ENCODE measurements around the gene KIF26B.

KIF26B gene

DNA sequence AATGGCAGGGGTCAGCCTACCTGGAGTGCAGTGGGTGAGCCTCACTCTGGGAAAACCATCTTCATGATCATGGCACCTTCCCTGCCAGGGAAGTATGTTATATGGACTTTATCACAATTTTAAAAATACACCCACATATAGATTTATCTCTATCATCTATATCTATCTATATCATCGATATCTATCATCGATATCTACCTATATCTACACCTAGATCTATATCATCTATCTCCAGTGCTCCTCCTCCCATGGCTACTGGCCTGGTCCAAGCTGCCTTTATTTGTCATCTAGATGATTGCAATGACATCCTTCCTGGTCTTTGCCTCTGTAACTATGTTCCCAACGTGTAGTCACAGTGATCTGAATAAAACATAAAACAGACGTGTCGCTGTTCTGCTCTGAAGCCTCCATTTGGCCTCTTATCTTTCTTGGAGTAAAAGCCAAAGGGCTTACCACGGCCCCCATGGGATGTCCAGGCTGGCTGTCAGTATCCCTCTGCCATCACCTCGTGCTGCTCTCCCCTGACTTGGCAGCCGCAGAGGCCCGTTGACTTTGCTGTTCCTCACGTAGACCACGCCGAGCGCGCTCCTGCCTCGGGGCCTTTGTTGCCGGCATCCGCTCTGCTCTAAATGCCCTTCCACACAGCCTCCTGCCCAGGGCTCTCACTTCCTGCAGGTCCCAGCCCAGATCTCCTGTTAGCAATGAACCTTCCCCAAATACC is 20.6 kb upstream of the KIF26B start:
- DNase-seq = no peak

GRCh38 chr1:245142171-245142798 is 12.5 kb upstream of the KIF26B start:
- no peak for DNase-seq

GRCh38 chr1:245142976-245143375 is 11.8 kb upstream of the KIF26B start:
- DNase-seq = no peak

DNA sequence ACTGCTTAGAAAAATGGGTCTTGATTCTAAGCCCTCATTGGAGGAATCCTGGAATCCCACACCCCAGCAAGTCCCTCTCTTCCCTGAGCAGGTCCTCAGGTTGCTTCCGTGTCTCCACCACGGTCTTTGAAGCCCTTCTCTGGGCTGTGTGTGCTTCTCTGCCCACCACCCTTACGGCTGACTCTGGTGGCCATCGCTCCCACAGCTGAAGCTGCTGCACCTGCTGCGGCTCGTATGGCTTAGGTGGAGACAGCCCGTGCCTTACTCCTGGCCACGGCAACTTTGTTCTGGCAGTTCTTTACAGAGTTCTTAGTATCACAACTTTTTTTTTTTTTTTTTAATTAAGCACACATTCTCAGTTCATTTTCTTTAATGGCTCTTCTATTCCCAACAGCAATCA is 10.9 kb upstream of the KIF26B start:
- no peak for DNase-seq

DNA sequence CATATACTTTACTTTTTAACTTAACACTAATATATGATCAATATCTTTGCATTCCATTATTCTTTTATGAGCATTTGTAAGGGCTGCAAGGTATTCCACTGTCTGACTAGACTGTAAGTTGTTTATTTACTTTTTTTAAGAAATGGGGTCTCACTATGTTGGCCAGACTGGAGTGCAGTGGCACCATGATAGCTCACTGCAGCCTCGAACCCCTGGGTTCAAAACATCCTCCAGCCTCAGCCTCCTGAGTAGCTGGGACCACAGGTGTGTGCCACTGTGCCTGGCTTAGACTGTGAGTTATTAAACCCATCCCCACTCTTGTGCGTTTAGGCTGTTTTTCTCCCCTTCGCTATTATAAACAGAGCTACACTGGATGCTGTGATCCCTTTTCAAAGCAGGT is 6.7 kb upstream of the KIF26B start:
- no peak for DNase-seq

DNA sequence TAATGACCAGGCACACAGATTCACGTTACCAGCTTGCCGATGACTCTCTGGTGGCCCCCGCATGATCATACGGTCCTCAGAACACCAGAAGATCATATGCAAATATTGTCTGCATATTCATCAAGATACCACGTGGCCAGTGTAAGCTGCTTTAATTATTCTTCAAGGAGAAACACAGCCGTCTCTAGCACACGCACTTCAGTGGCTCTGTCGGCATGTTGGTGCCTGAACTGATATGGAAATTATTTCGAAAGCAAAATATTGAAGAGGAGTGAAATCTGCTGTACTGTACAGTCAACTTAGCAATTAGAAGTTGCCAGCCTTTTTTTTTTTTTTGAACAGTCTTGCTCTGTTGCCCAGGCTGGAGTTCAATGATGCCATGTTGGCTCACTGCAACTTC is 5.9 kb upstream of the KIF26B start:
- no peak for DNase-seq

- peak; percentile 40 for DNase-seq
These were observed 1.7 kb upstream of the KIF26B start for GRCh38 chr1:245153081-245153551.

GRCh38 chr1:245153552-245154428 is 995 bp upstream of the KIF26B start:
- no peak for DNase-seq

GRCh38 chr1:245155272-245156040 is 671 bp downstream of the KIF26B start:
- no peak for DNase-seq

DNA sequence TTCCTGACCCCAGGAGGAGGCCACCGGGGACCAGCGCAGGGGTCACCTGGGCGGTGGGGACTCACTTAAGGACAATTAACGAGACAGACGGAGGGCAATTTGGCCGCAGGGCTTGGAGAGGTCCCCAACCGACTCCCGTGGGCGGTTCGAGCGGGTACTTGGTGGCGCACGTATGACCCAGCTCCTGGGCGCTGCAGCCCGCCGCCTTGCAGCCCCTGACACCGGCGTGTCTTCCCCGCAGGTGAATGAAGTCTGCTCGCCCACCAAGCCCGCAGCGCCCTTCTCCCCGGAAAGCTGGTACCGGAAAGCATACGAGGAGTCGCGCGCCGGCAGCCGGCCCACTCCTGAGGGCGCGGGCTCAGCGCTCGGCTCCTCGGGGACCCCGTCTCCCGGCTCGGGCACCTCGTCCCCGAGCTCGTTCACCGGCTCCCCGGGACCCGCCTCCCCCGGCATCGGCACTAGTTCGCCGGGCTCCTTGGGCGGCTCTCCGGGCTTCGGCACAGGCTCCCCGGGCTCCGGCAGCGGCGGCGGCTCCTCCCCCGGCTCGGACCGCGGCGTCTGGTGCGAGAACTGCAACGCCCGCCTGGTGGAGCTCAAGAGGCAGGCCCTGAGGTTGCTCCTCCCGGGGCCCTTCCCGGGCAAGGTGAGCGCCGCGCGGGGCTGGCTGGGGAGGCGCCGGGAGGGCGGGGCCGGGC is 1.4 kb downstream of the KIF26B start:
- DNase-seq = peak; percentile 52

- no peak for DNase-seq
These were observed 2.1 kb downstream of the KIF26B start for GRCh38 chr1:245156736-245157505.

- DNase-seq = no peak
These were observed 4.1 kb downstream of the KIF26B start for GRCh38 chr1:245158913-245159312.

DNA sequence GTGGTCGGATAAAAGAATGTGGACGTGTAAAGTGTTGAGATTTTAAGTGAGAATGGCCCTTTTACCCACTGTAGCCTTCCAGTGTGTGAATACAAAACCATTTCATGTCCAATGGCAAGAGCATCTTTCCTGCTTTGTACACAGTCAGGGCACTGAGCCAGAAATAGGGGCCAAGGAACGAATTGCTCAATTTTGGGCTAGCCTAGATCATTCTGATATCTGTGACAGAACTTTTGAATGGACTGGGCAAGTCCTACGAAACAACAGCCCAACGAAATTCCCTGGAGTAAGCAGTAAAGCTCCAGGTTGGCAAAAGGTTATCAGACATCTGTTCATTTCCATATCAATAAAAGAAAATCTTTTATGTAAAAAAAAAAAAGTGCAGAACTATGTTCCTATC is 5.5 kb downstream of the KIF26B start:
- no peak for DNase-seq

DNA sequence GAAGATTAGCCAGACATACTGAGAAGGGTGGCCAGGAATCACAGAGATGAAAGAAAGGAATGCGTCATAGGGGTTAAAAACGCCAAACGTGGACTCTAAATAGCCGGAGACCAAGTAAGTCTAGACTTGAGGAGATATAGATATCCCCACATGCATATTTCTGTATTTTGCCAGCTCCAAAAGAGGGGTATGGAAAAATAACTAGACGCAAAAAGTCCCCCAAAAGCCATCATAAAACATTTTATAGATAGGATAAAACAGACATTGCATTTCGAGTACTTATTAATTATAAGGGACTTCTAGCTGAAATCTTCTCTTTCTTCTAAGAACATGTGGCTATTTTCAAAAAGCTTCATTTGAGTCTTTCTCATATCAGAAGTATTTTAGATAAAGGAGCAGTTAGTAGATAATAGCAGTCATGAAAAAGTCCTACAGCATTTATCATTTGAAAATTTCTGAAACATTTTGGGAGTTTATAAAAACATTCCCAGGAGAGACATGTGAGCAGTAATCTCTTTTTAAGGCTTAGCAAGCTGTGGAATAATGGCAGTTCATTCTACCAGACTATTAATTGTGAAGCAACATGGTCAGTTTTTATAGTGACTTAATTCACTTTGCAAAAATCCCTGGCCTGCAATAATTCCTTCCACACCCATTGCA is 6.1 kb downstream of the KIF26B start:
- DNase-seq = no peak

DNA sequence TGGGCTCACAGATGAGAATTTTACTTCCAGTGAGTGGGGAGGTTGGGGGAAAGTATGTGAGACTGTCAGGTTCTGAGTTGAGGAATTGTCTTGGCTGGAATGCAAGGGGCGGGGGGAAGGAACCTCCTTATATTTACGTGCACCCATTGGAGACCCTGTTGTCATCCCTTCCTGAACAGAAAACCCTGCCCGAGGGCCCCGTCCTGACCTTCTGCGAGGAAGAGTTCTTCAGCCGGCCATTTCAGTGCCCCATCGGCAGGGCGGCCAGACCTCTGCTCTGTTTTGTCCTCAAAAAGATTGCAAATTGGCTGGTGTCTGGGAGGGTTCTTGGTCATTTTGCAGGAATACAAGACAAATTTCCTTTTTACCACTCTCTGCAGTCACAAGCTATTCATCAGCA is 7.1 kb downstream of the KIF26B start:
- DNase-seq = no peak

GRCh38 chr1:245166471-245166885 is 11.7 kb downstream of the KIF26B start:
- no peak for DNase-seq

GRCh38 chr1:245168086-245168485 is 13.3 kb downstream of the KIF26B start:
- no peak for DNase-seq

DNA sequence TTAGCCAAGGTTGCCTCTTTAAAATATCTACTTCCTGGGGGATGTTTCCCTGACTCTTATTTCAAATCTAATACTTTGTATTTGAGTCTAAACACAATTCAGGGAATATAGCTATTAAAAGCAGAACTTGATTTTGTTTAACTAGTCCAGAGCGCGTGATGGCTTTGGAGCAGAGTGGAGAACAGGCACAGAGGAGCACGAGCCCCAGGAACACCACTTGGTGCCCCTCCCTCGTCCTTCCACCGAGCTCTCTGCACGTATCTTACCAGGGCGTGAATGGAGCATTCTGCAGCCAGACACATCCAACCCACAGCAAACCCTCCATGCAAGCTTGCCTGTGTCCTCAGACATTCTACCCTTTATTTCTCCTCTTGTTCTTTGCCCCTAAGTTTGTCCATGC is 14.1 kb downstream of the KIF26B start:
- no peak for DNase-seq

DNA sequence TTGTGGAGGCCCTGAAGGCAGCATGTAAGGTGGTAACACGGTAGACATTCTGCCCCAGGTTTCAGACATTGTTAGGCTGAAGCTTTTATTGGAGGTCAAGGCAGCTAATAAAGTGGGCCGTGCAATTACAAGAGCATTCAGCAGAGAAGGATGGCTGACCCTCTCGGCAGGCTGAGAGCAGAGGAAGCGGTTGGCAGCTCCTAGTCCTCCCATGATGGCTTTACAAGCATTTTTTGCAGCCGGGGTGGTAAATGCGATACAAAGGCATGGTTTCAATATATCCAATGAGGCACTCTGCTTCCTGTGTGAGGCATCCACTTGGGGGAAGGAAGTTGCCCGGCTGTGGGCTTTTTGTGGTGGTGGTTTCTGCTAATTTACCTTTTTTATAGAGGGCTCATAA is 14.6 kb downstream of the KIF26B start:
- no peak for DNase-seq

GRCh38 chr1:245172026-245172425 is 17.2 kb downstream of the KIF26B start:
- DNase-seq = no peak

- no peak for DNase-seq
These were observed 18.0 kb downstream of the KIF26B start for GRCh38 chr1:245172829-245173228.

Data from activated effector memory CD4-positive, alpha-beta T cell treated with Interleukin-2 at 50 U/mL for 16 hours (primary cell).